Measurements from ENCODE around the gene OR2Y1.
"Not testable (repeated sequence)": the region's sequence is repeated elsewhere in the genome, so short reads cannot be mapped to it uniquely, and the experiment has no call there.

DNA sequence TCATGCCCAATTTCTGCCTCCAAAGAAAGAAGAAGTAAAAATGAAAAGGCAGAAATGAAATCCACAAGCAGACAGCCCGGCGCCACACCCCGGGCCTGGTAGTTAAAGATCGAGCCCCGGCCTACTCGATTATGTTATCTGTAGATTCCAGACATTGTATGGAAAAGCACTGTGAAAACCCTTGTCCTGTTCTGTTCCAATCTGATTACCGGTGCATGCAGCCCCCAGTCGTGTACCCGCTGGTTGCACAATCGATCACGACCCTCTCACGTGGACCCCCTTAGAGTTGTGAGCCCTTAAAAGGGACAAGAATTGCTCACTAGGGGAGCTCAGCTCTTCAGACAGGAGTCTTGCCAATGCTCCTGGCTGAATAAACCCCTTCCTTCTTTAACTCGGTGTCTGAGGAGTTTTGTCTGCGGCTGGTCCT lies 42.1 kb upstream of the OR2Y1 start:
- TF ChIP-seq, protein P1, sequence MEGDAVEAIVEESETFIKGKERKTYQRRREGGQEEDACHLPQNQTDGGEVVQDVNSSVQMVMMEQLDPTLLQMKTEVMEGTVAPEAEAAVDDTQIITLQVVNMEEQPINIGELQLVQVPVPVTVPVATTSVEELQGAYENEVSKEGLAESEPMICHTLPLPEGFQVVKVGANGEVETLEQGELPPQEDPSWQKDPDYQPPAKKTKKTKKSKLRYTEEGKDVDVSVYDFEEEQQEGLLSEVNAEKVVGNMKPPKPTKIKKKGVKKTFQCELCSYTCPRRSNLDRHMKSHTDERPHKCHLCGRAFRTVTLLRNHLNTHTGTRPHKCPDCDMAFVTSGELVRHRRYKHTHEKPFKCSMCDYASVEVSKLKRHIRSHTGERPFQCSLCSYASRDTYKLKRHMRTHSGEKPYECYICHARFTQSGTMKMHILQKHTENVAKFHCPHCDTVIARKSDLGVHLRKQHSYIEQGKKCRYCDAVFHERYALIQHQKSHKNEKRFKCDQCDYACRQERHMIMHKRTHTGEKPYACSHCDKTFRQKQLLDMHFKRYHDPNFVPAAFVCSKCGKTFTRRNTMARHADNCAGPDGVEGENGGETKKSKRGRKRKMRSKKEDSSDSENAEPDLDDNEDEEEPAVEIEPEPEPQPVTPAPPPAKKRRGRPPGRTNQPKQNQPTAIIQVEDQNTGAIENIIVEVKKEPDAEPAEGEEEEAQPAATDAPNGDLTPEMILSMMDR (conservative IDR thresholded peaks at IDR 0.05): not testable (repeated sequence)
- not testable (repeated sequence) for TF ChIP-seq EZH2 (IDR thresholded peaks at IDR 0.05; ENCODE audit: low read depth)
